ENCODE data around the gene CD79B. TPM values are rescaled to one million over a fixed set of nuclear protein-coding genes. Genes with fewer than 3 reads are reported as not detected.
"Not testable (repeated sequence)": the region's sequence is repeated elsewhere in the genome, so short reads cannot be mapped to it uniquely, and the experiment has no call there.

Gene CD79B
- total RNA-seq, 2 donors from 2014 or later = 4.8 to 7.5 TPM

GRCh38 chr17:63937920-63938319, 5.8 kb upstream of the CD79B start:
- intact Hi-C loops (cut with DNase I) = no loop called here
- no peak for ATAC-seq
- no peak for DNase-seq

GRCh38 chr17:63937319-63937718, 5.2 kb upstream of the CD79B start:
- intact Hi-C loops (cut with DNase I) = no loop called here
- DNase-seq = no peak
- no peak for ATAC-seq

GRCh38 chr17:63934183-63935112, 2.3 kb upstream of the CD79B start:
- intact Hi-C loops (cut with DNase I) = no loop called here
- no peak for ATAC-seq

GRCh38 chr17:63933598-63933997, 1.5 kb upstream of the CD79B start:
- DNase-seq = no peak
- no peak for ATAC-seq
- intact Hi-C loops (cut with DNase I) = no loop called here

More at GRCh38 chr17:63934183-63935112, 2.3 kb upstream of the CD79B start:
- DNase-seq = no peak

DNA sequence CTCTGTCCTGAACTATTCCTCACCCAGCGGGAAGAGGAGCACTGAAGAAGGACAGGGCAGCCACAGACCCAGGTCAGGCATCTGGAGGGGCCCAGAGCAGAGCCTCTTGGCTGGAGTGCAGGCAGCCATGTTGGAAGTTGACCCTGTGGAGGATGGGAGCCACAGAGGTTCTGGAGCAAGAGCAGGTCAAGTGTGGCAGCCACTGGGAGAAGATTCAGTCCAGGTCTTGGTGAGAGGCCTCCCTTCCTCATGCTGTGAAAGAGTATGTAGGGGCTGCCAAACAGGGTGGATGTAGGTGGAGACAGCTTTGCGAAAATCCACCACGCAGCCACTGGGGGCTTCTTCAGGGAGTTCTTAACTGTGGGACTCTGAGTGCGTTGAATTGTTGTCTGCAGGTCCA, 590 bp upstream of the CD79B start:
- intact Hi-C loops (cut with DNase I) = no loop called here
- no peak for DNase-seq
- no peak for ATAC-seq

DNA sequence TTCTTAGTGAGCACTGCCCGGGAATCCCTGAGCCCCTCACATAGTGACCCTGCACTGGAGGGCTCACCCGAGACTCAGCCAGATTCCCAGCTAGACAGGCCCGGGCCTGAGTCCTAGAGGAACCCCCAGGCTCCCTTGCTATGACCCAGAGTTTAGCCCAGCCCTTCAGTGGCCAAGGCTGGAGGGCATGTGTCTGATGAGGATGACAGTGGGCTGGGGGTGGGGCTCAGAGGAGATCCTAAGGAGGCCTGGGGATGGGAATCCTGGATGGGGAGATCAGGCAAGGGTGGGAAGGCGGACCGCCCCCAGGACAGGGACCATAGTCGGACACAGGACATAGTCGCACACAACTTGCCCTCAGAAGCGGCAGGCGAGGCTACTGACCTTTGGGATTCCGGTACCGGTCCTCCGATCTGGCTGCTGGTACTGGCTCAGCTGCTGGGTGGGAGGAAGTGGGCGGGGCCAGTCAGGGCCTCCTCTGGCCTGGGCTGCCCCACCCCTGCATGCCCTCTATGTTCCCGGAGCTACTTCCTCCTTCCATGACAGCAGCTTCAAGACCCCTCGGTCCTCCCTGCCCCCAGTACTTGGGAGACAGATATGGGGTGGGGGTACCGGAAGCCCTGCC, 1.1 kb downstream of the CD79B start:
- intact Hi-C loops (cut with DNase I) = no loop called here
- DNase-seq (peak; percentile 88), ATAC-seq (peak; percentile 82 to 89)

- DNase-seq (peak; percentile 61), ATAC-seq (peak; percentile 41 to 54)
- intact Hi-C loops (cut with DNase I) = no loop called here
These were observed 2.0 kb downstream of the CD79B start for GRCh38 chr17:63929860-63930766.

GRCh38 chr17:63928966-63929695, 3.0 kb downstream of the CD79B start:
- intact Hi-C loops (cut with DNase I) = no loop called here
- ATAC-seq = no peak
- no peak for DNase-seq

DNA sequence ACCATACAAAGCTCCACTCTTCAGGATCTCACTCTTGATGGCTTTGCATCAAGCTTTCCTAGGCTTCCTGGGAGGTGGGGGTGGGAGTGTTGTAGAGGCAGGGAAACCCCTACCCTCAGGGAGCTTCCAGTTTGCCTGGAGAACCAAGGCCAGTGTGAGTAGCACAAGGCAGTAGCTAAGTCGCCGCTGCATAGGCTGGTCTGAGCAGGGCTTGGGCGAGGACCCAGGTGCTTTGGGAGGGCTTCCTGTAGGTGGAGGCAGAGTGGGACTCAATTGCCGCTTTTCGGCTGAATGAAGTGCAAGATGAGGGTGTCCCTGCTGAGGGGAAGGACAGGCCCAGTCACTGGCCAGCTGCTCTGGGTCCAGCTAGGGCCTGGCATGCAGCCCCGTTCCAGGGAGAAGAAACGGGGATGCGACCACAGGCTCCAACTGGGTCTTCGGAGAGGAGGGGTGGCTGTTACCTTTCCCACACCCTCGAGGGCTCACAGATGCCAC, 3.9 kb downstream of the CD79B start:
- intact Hi-C loops (cut with DNase I) = no loop called here
- no peak for ATAC-seq
- no peak for DNase-seq

GRCh38 chr17:63927464-63928171, 4.5 kb downstream of the CD79B start:
- intact Hi-C loops (cut with DNase I) = no loop called here
- DNase-seq (no peak), ATAC-seq (no peak)

DNA sequence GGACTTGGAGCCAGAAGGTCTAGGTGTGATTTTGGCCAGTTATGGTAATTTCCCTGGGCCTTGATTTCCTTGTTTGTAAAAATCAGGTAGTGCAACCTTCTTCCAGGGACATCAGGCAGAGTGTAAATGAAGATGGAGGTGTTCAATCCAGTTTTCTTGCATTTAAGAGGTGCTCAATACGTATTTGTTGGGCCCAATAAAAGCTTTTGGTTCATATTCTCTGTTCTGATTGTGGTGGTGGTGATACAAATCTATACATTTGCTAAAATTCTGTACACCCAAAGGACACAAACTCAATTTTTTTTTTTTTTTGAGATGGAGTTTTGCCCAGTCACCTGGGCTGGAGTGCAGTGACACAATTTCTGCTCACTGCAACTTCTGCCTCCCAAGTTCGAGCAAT, 6.0 kb downstream of the CD79B start:
- intact Hi-C loops (cut with DNase I) = no loop called here
- ATAC-seq (no peak), DNase-seq (no peak)

GRCh38 chr17:63925615-63926014, 6.5 kb downstream of the CD79B start:
- intact Hi-C loops (cut with DNase I) = no loop called here
- DNase-seq (no peak), ATAC-seq (no peak)

DNA sequence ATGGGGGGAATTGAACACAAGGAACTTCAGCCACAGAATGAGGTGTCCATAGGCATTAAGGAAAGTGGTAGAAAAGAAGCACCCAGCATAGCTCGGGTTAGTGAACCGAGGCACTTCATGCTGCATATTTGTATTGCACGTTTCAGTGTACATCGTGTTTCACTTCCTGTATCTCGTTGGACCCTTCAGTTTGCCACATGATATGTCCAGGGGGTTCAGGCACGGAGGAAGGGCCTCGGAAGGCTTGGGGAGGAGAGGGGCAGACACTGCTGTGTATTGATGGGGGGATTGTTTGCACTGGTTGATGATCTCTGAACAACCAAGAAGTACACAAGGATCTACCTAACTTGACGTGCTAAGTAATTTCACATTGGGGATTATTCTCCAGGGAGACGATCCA, 9.7 kb downstream of the CD79B start:
- intact Hi-C loops (cut with DNase I); DNase-seq; ATAC-seq: not testable (repeated sequence)

GRCh38 chr17:63920779-63921178, 11.4 kb downstream of the CD79B start:
- intact Hi-C loops (cut with DNase I); DNase-seq: not testable (repeated sequence)

GRCh38 chr17:63920050-63920449, 12.1 kb downstream of the CD79B start:
- ATAC-seq; DNase-seq; intact Hi-C loops (cut with DNase I): not testable (repeated sequence)

More at GRCh38 chr17:63920779-63921178, 11.4 kb downstream of the CD79B start:
- not testable (repeated sequence) for ATAC-seq

GRCh38 chr17:63919311-63919723, 12.8 kb downstream of the CD79B start:
- DNase-seq (peak; percentile 44), ATAC-seq (peak; percentile 89 to 92)
- intact Hi-C loops (cut with DNase I) = loop anchor here (2.0 to 10.0 kb wide), 3 partner anchors 71 to 105 kb away; partner anchors contain the start of gene ICAM2 (in 1 of the 2)

GRCh38 chr17:63918789-63919305, 13.3 kb downstream of the CD79B start, which contains the start of gene GH1:
Gene GH1, minus strand, starts transcription at chr17:63918839. Its CDS starts 63 bp downstream, at chr17:63918776.
- DNase-seq, ATAC-seq: not testable (repeated sequence)
- intact Hi-C loops (cut with DNase I) = loop anchor here (2.0 to 10.0 kb wide), 3 partner anchors 72 to 106 kb away; partner anchors contain the start of gene ICAM2 (in 1 of the 2)

Data from left cardiac atrium (tissue), 4 donors.